CD4-positive, alpha-beta T cell (primary cell): ENCODE results near the gene SSUH2. TPM values are rescaled to one million over a fixed set of nuclear protein-coding genes. Genes with fewer than 3 reads are reported as not detected.

Experiments
- ATAC-seq: fragments of 200-7000 bp; cut with Tn5 transposase; one replicate; pipeline ENCODE4 v1.10.0; 2022; ENCODE audit warnings: mild to moderate bottlenecking; ENCODE audit not compliant: poor library complexity
- CTCF ChIA-PET: fragments of 350-600 bp; sonication (Branson Sonifier 250); formaldehyde crosslinking; loops from one replicate; lab custom pipeline; 2021; ENCODE audit warnings: antibody characterized with exemption, inconsistent platforms; lab: Charles Lee
- POLR2A ChIA-PET: fragments of 350-600 bp; sonication (Branson Sonifier 250); formaldehyde crosslinking; loops from one replicate; lab custom pipeline; 2021; ENCODE audit warnings: antibody characterized with exemption, inconsistent platforms; lab: Charles Lee
- DNase-seq, 14 experiments: peaks; one replicate each; pipeline ENCODE4 v3.0.0-alpha.2; 2013 to 2020; ENCODE audit warnings: mixed read lengths in 2 of 14
- H3K27ac ChIP-seq, 2 donors: one replicate each; pipeline versions ENCODE4 v1.5.1 to v1.7.0; 2013; ENCODE audit warnings: low read length in 2 of 2, low read depth in 1 of 2, mild to moderate bottlenecking in 1 of 2
- H3K27me3 ChIP-seq, 2 experiments: 1 replicate in 1 of 2; 2 replicates in 1 of 2; pipeline versions ENCODE4 v1.6.1 to v1.7.0; 2013; ENCODE audit warnings: low read length in 2 of 2, control low read depth in 1 of 2, mild to moderate bottlenecking in 1 of 2, moderate library complexity in 1 of 2; ENCODE audit not compliant: insufficient read depth in 2 of 2, control insufficient read depth in 1 of 2
- H3K36me3 ChIP-seq: one replicate; pipeline ENCODE4 v1.6.1; 2013; ENCODE audit warnings: low read length, control low read depth; ENCODE audit not compliant: insufficient read depth
- H3K4me1 ChIP-seq: one replicate; pipeline ENCODE4 v1.6.1; 2013; ENCODE audit warnings: low read length, control low read depth; ENCODE audit not compliant: insufficient read depth
- H3K4me3 ChIP-seq: one replicate; pipeline ENCODE4 v1.5.1; 2013; ENCODE audit warnings: mild to moderate bottlenecking, low read length, moderate library complexity
- H3K9me3 ChIP-seq, 2 experiments: 1 replicate in 1 of 2; 2 replicates in 1 of 2; pipeline versions ENCODE4 v1.6.1 to v1.7.0; 2013; ENCODE audit warnings: low read length in 2 of 2, mild to moderate bottlenecking in 2 of 2, control low read depth in 1 of 2, moderate library complexity in 1 of 2; ENCODE audit not compliant: control insufficient read depth in 1 of 2, insufficient read depth in 1 of 2
- H3K27ac Mint-ChIP-seq: one replicate; pipeline ENCODE4 v1.8.0; 2020; ENCODE audit warnings: mixed read lengths
- H3K27me3 Mint-ChIP-seq: one replicate; pipeline ENCODE4 v1.8.0; 2021; ENCODE audit warnings: mixed read lengths
- H3K36me3 Mint-ChIP-seq: one replicate; pipeline ENCODE4 v1.8.0; 2021; ENCODE audit warnings: low read depth, mixed read lengths
- H3K4me1 Mint-ChIP-seq: one replicate; pipeline ENCODE4 v1.8.0; 2021; ENCODE audit warnings: low read depth, mixed read lengths
- H3K4me3 Mint-ChIP-seq: one replicate; pipeline ENCODE4 v1.8.0; 2020; ENCODE audit warnings: mild to moderate bottlenecking, mixed read lengths
- H3K9me3 Mint-ChIP-seq: one replicate; pipeline ENCODE4 v1.8.0; 2020; ENCODE audit warnings: mixed read lengths
- intact Hi-C, 2 experiments: fragments of 100-400 bp; cut with DNase I in 1 of 2; cut with micrococcal nuclease in 1 of 2; formaldehyde crosslinking; loops; one replicate each; pipeline versions ENCODE4 v1.15.1 to v1.9.0; 2023 to 2025; cut with DNase I, micrococcal nuclease
- total RNA-seq, 174 experiments: library from RNA in 2 of 174; stranded (reverse) in 2 of 174; gene quantifications; one replicate each; pipeline ENCODE4 v1.2.3 and lab custom pipeline; 2021 to 2026
- TF ChIP-seq, protein P1 (sequence below): fragments of 200-600 bp; IDR thresholded peaks from one replicate; pipeline ENCODE4 v1.8.0; 2022; ENCODE audit warnings: antibody characterized with exemption, mild to moderate bottlenecking

Gene SSUH2
- total RNA-seq, 2 experiments from 2014 or later = not detected

DNA sequence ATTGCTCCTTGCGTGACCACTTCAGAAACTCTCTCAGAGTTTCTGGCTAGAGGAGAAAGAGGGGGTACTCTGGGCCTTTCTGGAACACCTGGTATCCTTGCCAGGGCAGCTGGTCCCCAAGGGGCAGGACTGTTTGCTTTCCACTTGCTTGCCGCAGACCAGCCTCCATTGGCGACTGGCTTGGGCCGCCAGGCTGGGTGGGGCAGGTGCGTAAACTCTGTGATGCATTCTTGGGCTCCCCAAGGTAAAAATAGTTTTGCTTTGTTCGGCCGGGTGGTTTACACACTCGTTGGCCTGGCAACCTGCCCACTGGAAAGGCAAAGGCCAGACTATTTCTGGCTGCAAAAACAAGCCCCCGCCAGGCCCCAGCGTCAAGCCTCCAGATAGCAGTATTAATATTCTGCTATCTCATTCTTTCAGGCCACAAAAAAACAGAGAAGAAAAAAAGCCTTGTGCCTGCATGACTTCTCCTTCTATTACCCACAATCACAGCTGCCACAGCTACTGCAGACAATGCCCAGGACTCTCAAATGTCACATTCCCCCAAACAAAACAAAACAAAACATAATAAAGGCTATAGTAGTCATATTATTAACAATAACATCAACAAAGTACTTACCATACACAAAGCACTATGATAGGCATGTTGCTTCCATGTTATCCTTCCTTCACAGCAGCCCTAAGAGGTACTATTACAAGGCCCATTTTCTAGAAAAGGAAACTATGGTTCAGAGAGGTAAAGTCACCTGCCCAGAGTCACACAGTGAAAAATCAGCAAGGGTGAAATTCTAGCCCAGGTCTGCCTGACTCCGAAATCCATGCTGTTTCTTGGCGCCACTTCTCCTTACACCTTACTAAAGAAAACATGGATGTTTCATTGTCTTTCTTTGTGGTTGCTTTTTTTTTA, 14.0 kb upstream of the SSUH2 start:
- POLR2A ChIA-PET = no interaction called here
- DNase-seq (peak in 1 of 14 experiments; percentile 3), ATAC-seq (no peak)
- H3K4me1 ChIP-seq = no peaks in the 10 kb centered on the region
- CTCF ChIA-PET = no interaction called here
- intact Hi-C loops = no loop called here
- Mint-ChIP-seq H3K9me3 (no peaks in the 10 kb centered on the region), H3K36me3 (no peaks in the 10 kb centered on the region), H3K27ac (no peak overlapping the region), H3K4me3 (no peak overlapping the region), H3K27me3 (peaks cover 39% of the 10 kb centered on the region), H3K4me1 (no peaks in the 10 kb centered on the region)
- no peak overlapping the region for H3K27ac ChIP-seq
- TF ChIP-seq, protein P1, sequence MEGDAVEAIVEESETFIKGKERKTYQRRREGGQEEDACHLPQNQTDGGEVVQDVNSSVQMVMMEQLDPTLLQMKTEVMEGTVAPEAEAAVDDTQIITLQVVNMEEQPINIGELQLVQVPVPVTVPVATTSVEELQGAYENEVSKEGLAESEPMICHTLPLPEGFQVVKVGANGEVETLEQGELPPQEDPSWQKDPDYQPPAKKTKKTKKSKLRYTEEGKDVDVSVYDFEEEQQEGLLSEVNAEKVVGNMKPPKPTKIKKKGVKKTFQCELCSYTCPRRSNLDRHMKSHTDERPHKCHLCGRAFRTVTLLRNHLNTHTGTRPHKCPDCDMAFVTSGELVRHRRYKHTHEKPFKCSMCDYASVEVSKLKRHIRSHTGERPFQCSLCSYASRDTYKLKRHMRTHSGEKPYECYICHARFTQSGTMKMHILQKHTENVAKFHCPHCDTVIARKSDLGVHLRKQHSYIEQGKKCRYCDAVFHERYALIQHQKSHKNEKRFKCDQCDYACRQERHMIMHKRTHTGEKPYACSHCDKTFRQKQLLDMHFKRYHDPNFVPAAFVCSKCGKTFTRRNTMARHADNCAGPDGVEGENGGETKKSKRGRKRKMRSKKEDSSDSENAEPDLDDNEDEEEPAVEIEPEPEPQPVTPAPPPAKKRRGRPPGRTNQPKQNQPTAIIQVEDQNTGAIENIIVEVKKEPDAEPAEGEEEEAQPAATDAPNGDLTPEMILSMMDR = no peak
- peaks cover 0 to 8% of the 10 kb centered on the region in 2 experiments for H3K9me3 ChIP-seq
- H3K27me3 ChIP-seq = peaks cover 0 to 10% of the 10 kb centered on the region in 2 experiments
- no peaks in the 10 kb centered on the region for H3K36me3 ChIP-seq
- H3K4me3 ChIP-seq = no peak overlapping the region

GRCh38 chr3:8657804-8658305, 13.3 kb upstream of the SSUH2 start:
- CTCF ChIA-PET = no interaction called here

GRCh38 chr3:8656240-8656639, 11.6 kb upstream of the SSUH2 start:
- Histone ChIP-seq H3K36me3 (no peaks in the 10 kb centered on the region), H3K27me3 (peaks cover 0 to 18% of the 10 kb centered on the region in 2 experiments), H3K27ac (no peak overlapping the region), H3K4me1 (no peaks in the 10 kb centered on the region), H3K9me3 (peaks cover 0 to 12% of the 10 kb centered on the region in 2 experiments), H3K4me3 (no peak overlapping the region)
- Mint-ChIP-seq H3K36me3 (no peaks in the 10 kb centered on the region), H3K4me1 (no peaks in the 10 kb centered on the region), H3K27ac (no peak overlapping the region), H3K4me3 (no peak overlapping the region), H3K27me3 (peaks cover 44% of the 10 kb centered on the region), H3K9me3 (no peaks in the 10 kb centered on the region)
- ATAC-seq (no peak), DNase-seq (no peak)
- intact Hi-C loops = no loop called here
- ChIA-PET CTCF (no interaction called here), POLR2A (no interaction called here)
- TF ChIP-seq, protein P1 = no peak

More at GRCh38 chr3:8657804-8658305, 13.3 kb upstream of the SSUH2 start:
- POLR2A ChIA-PET = no interaction called here
- ATAC-seq (no peak), DNase-seq (no peak)
- H3K27me3 ChIP-seq = peaks cover 0 to 12% of the 10 kb centered on the region in 2 experiments
- H3K4me1 ChIP-seq = no peaks in the 10 kb centered on the region
- no peak overlapping the region for H3K4me3 Mint-ChIP-seq
- no peak overlapping the region for H3K27ac Mint-ChIP-seq
- peaks cover 34% of the 10 kb centered on the region for H3K27me3 Mint-ChIP-seq
- H3K36me3 Mint-ChIP-seq = no peaks in the 10 kb centered on the region
- H3K4me3 ChIP-seq = no peak overlapping the region
- peaks cover 0 to 8% of the 10 kb centered on the region in 2 experiments for H3K9me3 ChIP-seq
- H3K9me3 Mint-ChIP-seq = no peaks in the 10 kb centered on the region
- intact Hi-C loops = no loop called here
- no peak overlapping the region for H3K27ac ChIP-seq
- TF ChIP-seq, protein P1 = no peak
- no peaks in the 10 kb centered on the region for H3K4me1 Mint-ChIP-seq
- H3K36me3 ChIP-seq = no peaks in the 10 kb centered on the region
